Measurements from ENCODE around the gene LDLRAD4.

LDLRAD4 gene

DNA sequence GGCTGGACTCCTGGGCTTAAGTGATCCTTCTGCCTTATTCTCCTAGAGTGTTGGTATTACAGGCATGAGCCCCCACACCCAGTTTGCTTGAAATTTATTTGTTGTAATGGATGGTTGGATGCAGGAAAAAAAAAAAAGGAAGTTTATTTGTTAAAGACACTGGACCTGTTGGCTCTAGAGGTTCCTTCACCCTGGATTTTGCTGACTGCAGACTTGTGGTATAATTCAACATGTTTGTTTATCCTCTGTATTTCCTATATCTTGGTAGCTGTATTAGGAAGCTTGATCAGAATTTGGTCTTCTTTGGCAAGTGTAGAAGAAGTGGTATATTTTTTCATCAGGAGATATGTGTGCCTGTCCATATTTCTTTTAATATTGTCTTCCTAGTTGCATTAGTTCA, 138.7 kb downstream of the LDLRAD4 start:
- DNase-seq, result no peak

DNA sequence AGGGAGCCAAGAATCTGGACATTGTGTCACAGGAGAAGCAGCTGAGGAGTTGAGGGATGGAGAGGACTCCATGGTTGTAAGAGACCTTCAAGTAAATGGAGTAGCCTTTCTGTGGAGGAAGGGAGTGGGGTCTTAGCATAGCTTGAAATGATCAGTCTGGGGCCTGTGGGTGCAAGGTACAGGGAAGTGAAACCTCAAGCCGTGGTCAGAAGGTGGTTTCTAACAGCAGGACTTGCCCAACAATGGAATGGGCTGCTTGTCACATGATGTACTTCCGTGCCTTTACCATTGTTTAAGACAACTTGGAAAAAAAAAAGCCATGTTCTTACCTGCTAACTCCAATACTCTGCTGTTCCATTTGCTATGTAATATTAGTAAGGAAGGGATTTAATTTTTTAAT, 140.7 kb downstream of the LDLRAD4 start:
- no peak for DNase-seq

DNA sequence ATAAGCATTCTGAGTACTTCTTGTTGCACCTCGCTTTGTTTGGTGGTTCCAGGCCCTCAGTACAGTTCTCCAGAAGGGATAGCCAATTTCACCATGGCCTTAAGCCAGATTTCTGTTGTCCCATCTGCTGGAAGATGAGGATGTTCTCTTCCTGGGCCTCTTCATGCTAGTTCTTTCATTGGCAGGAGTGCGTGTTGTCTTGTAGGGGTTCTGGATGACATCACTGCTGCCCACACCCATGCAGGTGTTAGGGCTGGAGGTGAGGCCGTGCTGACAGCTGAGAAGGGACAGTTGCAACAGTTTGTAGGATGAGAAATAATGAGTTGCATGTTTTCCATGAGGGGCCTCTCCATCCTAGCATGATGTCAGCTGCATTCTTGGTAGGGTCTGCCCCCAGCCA, 142.9 kb downstream of the LDLRAD4 start:
- no peak for DNase-seq

DNA sequence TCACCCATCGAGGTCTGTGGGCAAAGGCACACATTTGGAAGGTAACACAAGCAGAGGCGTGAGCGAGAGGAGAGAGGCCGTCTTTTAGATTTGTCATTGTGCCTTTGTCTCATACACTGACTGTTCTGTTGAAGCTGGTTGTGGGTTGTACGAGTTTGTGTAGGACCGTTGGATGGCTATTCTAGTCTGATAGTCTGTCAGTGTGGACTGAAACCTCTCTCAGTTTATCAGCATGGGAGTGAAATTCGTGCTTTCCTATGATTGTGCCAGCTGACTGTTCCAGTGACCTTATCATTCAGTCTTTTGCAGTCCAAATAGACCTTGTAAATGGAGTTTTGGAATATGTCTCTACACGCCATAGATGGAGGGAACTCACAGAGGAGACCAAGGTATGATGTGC, 143.5 kb downstream of the LDLRAD4 start:
- DNase-seq, result no peak

DNA sequence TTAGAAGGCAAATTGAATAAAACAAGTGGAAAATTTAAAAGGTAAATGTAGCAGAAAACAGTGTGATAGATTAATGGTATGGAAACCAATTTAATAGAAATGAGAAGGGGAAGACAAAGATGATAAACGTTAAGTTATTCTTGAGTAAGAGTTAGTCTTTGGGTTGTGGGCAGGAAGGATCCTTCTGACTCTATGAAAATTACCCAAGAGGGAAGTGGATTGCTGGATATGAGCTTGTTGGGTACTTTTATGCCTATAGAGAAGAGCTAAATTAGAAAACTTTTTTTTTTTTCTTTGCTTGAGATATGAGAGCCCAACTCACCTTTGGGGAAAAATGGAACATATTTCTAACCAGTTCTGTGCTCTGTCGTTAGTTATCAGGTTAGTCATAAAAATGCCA, 144.0 kb downstream of the LDLRAD4 start:
- DNase-seq, result peak; percentile 45

DNA sequence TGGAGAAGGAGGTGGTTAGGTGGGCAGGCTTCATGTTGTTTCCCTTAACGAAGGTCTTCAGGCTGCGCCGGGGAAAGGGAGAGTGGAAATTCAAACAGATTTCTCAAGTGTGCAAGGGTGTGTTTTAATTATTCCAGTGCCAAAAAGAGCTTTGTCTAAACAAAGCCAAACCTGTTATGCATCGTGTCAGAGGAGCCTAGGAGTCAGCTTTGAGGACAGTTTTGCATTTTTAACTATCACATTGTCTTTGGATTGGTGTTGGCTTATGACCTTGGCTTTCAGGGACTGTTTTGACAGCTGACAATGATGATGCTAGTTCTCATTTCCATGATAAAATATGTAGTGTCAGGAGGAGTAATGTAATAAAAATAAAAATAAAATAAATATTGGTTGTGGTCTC, 144.8 kb downstream of the LDLRAD4 start:
- DNase-seq, result no peak

DNA sequence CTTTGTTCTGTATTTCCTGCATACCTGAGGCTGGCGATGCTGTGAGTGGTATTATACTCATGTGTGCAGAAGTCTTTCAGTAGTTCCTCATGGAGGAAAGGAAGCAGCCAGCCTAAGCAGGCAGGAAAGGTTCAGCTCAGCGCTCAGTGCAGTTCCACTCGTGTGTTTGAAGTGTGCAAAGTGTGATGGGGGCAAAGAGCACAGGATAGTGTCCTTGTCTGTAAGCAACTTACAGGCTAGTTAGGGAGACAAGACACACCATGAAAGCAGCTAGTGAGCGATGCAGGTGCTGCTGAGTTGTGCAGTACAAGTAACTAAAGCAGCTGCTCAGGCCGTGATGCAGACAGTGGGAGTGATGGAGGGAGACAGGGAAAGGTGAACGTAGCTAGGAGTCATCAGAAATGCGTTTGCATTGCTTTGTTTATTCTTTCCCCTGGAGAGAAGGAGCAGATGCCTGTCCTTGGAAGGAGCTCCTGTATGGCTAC, 146.2 kb downstream of the LDLRAD4 start:
- DNase-seq, result no peak

DNA sequence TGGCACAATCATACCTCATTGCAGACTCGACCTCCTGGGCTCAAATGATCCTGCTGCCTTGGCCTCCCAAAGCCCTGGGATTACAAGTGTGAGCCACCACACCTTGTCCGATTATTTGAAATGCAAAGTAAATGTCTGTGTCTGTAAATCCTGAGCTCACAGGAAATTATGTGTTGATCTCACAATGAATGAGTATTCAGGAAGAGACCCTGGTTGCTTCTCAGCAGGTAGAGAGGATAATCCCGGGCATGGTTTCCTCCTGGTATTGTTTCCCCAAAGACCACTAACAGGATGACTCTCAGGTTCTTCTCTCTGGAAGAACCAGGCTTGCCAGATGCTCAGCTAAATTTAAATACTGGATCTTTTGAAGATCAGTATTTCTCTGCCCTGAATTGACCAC, 147.6 kb downstream of the LDLRAD4 start:
- no peak for DNase-seq

DNA sequence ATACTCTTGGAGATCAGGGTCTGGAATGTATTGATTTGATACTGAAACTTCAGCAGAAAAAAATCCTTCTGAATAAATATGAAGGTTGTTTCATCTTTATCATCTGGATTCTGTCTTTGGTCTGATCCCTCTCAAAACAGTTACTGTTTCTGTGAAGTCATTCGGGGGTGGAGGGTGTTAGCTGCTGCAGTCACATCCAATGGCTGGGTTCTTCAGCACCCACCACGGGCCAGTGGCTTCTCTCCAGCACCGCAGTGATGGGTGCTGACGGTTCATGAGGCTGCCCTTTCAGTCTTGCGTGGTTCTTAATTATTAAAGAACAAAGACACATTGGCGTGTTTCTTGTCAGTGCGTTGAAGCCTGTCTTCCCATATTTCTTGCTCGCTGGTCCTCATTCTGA, 148.0 kb downstream of the LDLRAD4 start:
- no peak for DNase-seq

DNA sequence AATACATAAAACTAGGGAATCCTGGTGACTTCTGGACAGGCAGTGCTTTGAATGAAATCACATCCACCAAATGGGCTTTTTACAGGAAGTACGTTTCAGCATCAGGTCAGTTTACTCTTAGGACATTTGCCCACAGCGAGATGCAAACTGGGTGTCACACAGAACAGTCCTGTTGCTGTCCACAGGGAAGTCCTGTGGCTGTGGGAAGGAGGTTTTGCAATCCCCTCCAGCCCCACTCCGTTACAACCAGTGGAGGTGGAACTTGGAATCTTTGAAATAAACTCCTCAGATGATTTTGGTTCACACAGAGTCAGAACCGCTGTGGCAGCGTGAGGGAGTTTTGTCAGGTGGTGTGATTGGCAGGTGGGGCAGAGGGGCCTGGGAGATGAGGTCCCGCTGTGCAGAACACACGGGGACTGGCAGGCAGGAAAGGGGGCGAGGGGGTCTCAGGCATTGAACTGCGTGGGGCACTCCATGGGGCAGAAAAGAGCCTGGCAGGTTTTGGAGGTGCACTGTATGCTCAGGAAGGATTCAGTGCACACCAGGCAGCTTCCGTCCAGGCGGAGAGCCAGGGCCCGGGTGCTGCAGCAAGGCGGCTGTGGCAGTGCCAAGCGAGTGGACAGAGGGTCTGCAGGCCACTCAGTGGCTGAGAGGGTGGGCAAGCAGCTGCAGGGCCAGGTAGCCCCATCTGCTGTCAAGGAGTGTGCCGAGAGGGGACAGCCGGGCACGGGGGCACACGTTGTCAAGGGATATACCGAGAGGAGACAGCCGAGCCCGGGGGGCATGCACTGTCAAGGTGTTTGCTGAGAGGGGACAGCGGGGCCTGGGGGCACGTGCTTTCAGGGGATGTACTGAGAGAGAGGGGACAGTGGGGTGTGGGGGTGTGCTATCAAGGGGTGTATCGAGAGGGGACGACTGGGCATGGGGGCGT, 148.7 kb downstream of the LDLRAD4 start:
- no peak for DNase-seq

DNA sequence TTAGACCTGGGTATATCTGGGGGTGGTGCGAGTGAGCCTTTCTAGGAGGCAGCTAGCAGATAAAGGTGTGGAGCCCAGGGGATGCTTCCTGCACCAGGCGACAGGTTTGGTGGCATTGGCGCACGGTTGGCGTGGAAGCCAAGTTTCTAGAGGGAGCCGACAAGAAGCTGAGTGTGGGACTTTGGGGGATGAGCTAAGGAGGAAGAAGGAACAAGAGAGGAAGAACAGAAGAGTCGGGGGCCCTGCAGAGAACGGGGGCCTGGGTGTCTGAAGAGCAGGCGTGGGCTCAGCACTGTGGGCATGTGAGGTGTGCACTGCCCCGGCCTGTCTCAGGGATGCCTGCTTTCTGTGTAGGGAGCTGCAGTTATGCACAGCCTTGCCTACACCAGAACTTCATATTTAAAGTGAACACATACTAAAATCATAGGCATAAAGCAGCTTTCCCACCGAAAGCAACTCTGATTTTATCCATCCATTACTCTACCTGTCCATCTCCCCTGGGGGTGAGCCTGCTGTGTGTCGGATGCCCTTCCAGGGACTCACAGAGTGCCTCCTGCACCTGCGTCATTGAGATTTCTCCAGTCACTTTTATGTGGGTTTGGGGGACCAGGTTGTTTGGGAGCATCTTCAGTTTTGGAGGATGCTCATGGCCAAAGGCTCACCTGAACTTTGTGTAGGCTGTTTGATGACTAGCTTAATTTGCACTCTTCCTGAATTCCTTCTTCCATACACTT, 149.7 kb downstream of the LDLRAD4 start:
- no peak for DNase-seq

DNA sequence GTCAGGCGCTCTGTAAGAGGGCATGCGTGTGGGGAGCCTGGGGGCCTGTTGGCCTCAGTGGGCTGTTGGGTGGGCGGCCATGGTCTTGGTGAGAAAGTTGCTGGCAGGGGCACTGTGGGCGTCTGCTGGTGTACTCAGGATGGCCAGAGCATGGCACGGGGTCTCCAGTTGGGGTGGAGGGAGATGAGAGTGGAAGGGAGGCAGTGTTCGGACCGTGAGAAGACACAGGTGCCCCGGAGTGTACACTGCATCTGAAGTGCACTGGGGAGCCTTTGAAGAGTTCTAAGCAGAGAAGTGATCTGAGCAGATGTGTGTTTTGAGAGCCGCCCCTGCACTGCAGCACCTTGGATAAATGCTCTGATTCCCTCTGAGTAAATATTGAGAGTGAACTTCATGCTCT, 150.8 kb downstream of the LDLRAD4 start:
- no peak for DNase-seq

DNA sequence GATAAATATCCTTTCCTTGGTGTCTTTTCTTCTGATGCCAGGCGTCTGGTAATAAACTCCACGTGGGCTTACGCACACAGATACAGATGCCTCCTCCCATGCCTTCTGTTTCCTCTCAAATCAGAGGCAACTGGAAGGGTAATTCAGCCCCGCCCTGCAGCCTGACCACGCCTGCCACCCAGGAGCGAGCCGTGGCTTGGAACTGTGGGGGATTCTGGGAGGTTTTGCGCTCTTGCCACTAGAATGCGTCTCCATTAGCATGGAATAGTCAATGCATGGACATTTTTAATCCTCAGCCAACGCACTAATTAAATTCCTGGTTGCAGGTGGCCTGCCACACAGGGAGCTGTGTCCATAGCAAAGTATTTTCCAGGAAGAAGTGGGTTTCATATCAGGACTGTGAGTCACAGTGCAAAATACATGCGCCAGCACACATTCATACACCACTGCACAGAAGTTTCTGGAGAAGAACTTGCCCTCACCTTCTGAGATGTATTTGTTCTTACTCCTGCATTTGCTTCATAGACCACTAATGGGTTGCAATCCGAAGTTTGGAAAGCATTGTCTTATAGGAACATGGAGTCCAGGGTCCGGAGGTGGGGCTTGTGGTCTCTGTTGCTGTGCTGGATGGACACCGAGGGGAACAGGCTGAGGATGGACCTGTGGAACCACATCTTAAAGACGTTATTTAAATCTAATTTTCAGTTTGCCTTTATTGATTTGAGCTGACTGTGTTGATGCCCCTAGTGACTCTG, 151.4 kb downstream of the LDLRAD4 start:
- peak; percentile 79 for DNase-seq

DNA sequence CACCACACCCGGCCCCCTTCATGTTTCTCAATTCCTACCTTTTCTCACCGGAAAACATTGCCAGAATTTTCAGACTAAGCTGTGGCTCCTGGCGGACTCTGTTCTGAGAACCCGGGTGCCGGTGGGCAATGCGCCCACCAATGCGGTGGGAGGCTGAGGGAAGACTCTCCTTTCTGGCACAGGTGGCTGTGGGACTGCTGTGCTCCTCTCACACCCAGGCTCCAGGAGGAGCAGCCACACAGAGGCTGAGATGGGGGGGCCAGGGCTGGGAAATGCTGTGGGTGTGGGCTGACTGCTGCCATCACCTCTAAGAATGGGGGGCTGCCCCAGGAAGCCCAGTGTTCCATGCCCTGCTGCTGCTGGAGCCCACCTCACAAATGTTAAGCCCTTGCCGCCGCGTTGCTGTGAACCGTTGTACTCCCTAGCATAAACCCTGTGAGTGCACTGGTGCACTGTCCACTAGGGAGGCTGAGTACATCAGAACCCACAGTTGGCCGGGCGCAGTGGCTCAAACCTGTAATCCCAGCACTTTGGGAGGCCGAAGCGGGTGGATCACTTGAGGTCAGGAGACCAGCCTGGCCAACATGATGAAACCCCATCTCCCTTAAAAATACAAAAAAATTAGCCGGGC, 152.6 kb downstream of the LDLRAD4 start:
- DNase-seq, result no peak

DNA sequence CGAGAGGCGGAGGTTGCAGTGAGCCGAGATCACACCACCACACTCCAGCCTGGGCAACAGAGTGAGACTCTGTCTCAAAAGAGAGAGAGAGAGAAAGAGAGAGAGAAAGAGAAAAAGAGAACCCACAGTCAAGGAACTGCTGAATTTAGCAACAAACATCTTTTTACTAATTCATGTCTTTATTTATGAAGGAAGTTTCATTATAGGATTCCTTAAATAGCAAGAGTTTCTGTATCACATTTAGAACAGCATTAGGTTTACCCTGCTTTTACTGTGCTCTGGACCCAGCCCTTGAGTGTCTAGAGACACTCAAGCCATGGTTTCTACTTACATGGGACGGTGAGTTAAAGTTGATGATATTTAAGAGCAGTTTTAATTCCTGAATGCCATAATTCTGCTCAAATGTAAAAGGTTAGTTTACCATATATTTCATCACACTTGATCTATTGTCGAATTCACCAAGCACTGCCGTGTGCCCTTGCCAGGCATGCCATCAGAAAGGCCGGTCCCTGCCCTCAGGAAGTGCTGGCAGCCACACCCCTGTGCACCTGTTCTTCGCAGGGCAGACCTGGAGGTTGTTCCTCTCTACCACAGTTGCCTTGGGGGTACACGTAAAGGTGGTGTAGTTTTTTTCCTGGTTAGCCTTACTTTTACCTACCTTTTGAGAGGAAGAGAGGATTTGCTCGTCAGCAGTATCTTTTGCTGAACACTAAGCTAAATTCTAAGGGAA, 153.3 kb downstream of the LDLRAD4 start:
- no peak for DNase-seq

DNA sequence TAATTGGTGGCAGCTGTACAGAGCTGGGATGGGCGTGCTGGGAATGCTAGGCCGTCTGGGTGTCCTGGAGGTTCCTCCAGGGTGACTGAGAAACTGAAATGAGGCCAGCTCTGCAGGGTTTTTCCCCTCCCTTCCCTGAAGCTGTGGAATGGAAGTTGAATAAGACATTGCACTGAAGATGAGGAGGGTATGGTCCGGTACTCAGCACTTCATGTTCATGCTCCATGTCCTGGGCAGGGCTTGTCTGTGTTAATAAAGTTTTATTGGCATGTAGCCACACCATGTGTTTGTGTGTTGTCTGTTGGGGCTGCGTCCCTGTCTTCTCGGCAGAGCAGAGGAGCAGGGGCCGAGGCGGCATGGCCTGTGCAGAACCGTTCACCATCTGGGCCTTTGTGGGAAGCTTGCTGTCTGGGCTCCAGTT, 154.0 kb downstream of the LDLRAD4 start:
- no peak for DNase-seq

DNA sequence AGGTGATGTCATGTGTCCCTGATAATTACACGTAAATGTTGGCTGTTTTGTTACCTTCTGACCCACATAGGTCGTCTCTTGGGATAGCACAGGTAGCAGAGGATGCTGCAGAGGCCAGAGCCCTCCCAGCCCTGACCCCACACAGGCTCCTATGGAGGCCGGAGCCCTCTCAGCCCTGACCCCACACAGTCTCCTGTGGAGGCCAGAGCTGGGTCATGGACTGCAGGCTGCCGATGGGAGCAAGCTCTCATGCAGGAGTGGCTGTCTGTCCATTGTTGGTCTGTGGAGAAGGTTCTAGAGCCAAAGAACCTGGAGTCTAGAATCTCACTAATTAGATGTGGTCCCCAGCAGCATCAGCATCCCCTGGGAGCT, 155.5 kb downstream of the LDLRAD4 start:
- DNase-seq, result no peak

DNA sequence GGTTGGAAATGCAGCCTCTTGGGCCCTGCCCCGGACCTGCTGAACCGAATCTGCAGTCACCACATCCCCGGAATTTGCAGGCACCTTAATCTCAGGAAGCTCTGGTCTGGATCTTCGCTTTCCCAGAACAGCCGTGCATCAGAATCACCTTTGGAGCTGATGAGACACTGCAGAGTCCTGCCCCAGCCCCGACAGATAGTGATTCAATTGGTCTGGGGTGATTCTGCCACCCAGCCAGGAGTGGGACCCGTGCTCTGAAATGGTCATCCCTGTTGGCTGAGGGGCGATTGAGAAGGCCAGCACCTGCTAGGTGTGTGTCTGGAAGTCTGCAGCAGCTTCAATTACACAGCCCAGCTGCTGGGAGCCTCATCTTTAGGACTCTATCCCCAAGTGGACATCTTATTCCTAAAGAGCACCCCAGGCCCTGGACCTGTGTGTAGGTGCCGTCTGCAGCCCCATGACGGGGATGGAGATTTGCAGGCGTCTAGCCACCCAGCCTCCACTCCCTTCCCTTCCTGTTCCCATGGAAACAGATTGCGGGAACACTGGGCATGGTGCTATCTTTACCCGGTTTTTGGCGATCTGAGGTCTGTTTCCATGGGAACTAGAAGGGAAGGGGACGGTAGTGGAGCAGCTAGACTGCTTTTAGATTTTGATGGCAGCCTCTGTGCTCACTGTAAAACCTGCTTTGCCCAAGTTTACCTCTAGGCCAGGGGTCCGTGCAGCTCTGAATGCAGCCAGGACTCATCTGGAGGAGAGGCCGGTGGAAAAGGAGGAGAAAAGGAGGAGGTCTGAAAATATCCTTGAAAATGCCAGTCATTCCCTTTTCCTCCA, 156.1 kb downstream of the LDLRAD4 start:
- no peak for DNase-seq

DNA sequence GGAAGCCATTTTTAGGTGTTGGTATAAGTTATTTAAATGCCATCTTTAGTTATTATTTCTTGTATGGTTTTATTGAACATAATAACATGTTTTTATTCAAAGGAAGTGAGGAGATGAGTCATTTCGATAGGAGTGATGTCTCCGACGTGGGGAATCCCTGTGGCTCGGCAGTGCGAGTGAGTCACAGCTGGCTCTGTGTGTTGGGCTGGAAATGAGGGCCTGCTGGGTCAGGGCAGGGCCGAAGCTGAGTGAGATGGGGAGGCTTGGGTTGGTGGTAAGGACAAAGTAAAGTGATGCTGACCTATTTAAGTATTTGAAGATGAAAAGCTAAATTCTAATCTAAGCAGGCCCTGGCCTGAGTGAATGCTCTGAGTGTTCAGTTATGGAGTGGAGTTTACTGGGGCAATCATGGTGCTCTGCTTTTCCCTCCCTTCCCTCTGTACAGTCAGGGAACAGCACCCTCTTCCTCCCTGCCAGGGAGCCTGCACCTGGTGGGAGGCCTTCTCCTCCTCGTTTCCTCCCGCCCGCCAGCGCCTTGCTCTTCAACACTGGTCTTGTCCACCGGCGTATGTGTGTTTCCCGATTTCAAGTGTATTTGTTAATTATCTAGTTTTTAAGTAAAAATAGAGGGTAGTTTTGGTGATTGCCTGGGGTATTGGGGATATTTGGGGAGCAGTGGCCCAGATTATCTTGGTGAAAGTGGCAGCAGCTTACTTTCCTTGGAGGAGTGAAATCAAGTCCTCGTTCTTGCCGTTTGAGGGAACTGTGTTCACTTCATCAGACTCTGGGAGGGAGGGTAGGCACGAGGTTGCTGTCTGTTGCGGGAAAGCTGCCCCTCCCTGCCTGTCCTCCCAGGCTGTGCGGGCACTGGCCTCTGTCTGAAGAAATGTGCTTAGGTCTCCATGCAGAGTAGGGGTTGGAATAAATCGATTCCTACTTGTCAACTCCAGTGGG, 157.0 kb downstream of the LDLRAD4 start:
- peak; percentile 47 for DNase-seq

DNA sequence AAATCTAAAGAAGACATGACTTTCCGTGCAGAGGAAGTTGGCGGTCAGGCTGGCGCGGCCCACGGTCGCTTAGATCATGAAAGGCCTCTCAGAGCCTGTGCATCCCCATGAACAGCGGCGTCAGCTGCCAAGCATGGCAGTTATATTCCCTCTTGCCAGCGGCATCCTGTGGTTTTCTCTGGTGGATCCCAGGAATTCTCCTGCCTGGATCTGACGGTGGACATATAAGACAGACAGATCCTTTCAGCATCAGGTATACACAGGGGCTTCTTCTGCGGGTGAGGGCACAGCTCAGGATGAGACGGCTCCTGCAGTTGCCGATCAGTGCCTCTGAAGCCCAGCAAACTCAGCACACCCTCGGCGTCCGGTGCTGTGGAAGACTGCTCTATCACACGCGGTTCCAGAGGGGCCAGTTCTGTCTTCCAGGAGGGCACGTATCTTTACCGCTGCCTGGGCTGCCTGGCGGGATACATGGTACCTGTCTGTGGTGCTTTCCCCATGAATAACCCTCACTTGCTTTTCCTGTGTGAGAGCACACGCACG, 157.8 kb downstream of the LDLRAD4 start:
- DNase-seq, result no peak

All from hematopoietic multipotent progenitor cell treated with erythropoietin and hydrocortisone succinate and interleukin-3 and kit ligand, for 4 days (in vitro differentiated cells).